Fibroblast of pulmonary artery (primary cell): ENCODE measurements around the gene CLC.
"Not testable (repeated sequence)": the region's sequence is repeated elsewhere in the genome, so short reads cannot be mapped to it uniquely, and the experiment has no call there.

ENCODE experiments used
- DNase-seq: peaks from one replicate; pipeline ENCODE4 v3.0.0-alpha.2; 2010; ENCODE audit warnings: low read depth
- H3K4me3 ChIP-seq: replicated peaks from 2 replicates; pipeline ENCODE4 v1.5.1; 2011; ENCODE audit warnings: low read depth, mild to moderate bottlenecking, control low read depth, low read length, moderate library complexity
- CTCF ChIP-seq: IDR thresholded peaks from 2 replicates; pipeline ENCODE4 v1.5.1; 2011; ENCODE audit warnings: mild to moderate bottlenecking, control low read depth, low read length, inconsistent platforms; ENCODE audit errors: missing control alignments

The CLC gene

GRCh38 chr19:39737891-39738290 lies at the start of gene CLC:
Gene CLC (minus strand): TSS chr19:39738029. CDS start chr19:39737952, 77 bp downstream.
- no peak for DNase-seq
- H3K4me3 ChIP-seq: no peak within 1 kb of the TSS
- TF ChIP-seq CTCF: no peak

GRCh38 chr19:39780894-39781293 lies 43.1 kb upstream of the CLC start:
- no peak for DNase-seq
- no peak overlapping the region for H3K4me3 ChIP-seq
- no peak for TF ChIP-seq CTCF

GRCh38 chr19:39778763-39779162 lies 40.9 kb upstream of the CLC start, which contains the start of gene LEUTX:
Gene LEUTX (plus strand): TSS chr19:39778854. CDS start chr19:39778921, 67 bp downstream.
- no peak within 1 kb of the TSS for H3K4me3 ChIP-seq
- no peak for TF ChIP-seq CTCF
- DNase-seq: no peak

GRCh38 chr19:39768786-39769185 lies 31.0 kb upstream of the CLC start:
- no peak for TF ChIP-seq CTCF
- no peak overlapping the region for H3K4me3 ChIP-seq
- DNase-seq: no peak

- no peak for DNase-seq
- TF ChIP-seq CTCF: no peak
- H3K4me3 ChIP-seq: no peak overlapping the region
Observed at GRCh38 chr19:39768334-39768733, 30.5 kb upstream of the CLC start.

- H3K4me3 ChIP-seq: no peak overlapping the region
- peak; percentile 92 for TF ChIP-seq CTCF
- DNase-seq: peak; percentile 66
Observed at GRCh38 chr19:39765091-39766076, 27.6 kb upstream of the CLC start.

GRCh38 chr19:39761851-39762250 lies 24.0 kb upstream of the CLC start:
- H3K4me3 ChIP-seq, DNase-seq: not testable (repeated sequence)
